ENCODE data around the gene PLA2G4F.

GRCh38 chr15:42153874-42154211, 2.6 kb downstream of the PLA2G4F start:
- TF ChIP-seq POLR2A (IDR thresholded peaks at IDR 0.05; ENCODE audit: low read length) (no peak), GATA1 (IDR thresholded peaks at IDR 0.05; ENCODE audit: low read depth, low read length) (no peak)
